Measurements from ENCODE around the gene FMNL2.

FMNL2 gene

GRCh38 chr2:152626911-152627339 lies 292.0 kb downstream of the FMNL2 start:
- no peak for DNase-seq (ENCODE audit: low read depth)
- no peak overlapping the region for H3K4me3 ChIP-seq (ENCODE audit: low read depth, low read length)
- TF ChIP-seq CTCF (IDR thresholded peaks at IDR 0.05; ENCODE audit: control insufficient read depth, extremely low read depth, insufficient read depth), result no peak

GRCh38 chr2:152627351-152627957 lies 292.5 kb downstream of the FMNL2 start:
- H3K4me3 ChIP-seq (ENCODE audit: low read depth, low read length), result no peak overlapping the region
- no peak for DNase-seq (ENCODE audit: low read depth)
- peak; percentile 57 for TF ChIP-seq CTCF (IDR thresholded peaks at IDR 0.05; ENCODE audit: control insufficient read depth, extremely low read depth, insufficient read depth)

- no peak for DNase-seq (ENCODE audit: low read depth)
- H3K4me3 ChIP-seq (ENCODE audit: low read depth, low read length), result no peak overlapping the region
- TF ChIP-seq CTCF (IDR thresholded peaks at IDR 0.05; ENCODE audit: control insufficient read depth, extremely low read depth, insufficient read depth), result no peak
These were observed 294.2 kb downstream of the FMNL2 start for GRCh38 chr2:152629202-152629601.

GRCh38 chr2:152630466-152630865 lies 295.5 kb downstream of the FMNL2 start:
- no peak for DNase-seq (ENCODE audit: low read depth)
- TF ChIP-seq CTCF (IDR thresholded peaks at IDR 0.05; ENCODE audit: control insufficient read depth, extremely low read depth, insufficient read depth), result no peak
- no peak overlapping the region for H3K4me3 ChIP-seq (ENCODE audit: low read depth, low read length)

GRCh38 chr2:152632736-152633135 lies 297.8 kb downstream of the FMNL2 start:
- DNase-seq (ENCODE audit: low read depth), result no peak

GRCh38 chr2:152635635-152636298 lies 300.8 kb downstream of the FMNL2 start:
- DNase-seq (ENCODE audit: low read depth), result no peak
- no peak overlapping the region for H3K4me3 ChIP-seq (ENCODE audit: low read depth, low read length)
- TF ChIP-seq CTCF (IDR thresholded peaks at IDR 0.05; ENCODE audit: control insufficient read depth, extremely low read depth, insufficient read depth), result peak; percentile 76

More at GRCh38 chr2:152632736-152633135, 297.8 kb downstream of the FMNL2 start:
- H3K4me3 ChIP-seq (ENCODE audit: low read depth, low read length), result no peak overlapping the region
- TF ChIP-seq CTCF (IDR thresholded peaks at IDR 0.05; ENCODE audit: control insufficient read depth, extremely low read depth, insufficient read depth), result no peak

Data from LNCaP clone FGC (cell line).